ENCODE data around the gene KDM2A. TPM values are rescaled to one million over a fixed set of nuclear protein-coding genes. Genes with fewer than 3 reads are reported as not detected.

The KDM2A gene
- total RNA-seq, 2 experiments from 2014 or later, result 74.8 to 89.7 TPM

GRCh38 chr11:67274768-67275605 is 155.9 kb downstream of the KDM2A start:
- ChIA-PET POLR2A (no interaction called here), CTCF (interaction anchor here (0.6 to 1.4 kb wide), 3 partner anchors 13 to 148 kb away, joined by 3 read pairs; no protein-coding TSS in a partner anchor)
- DNase-seq (peak; percentile 28), ATAC-seq (no peak)
- Mint-ChIP-seq H3K27me3 (no peaks in the 10 kb centered on the region), H3K4me3 (peak overlapping the region; percentile 21), H3K9me3 (ENCODE audit: low read depth) (no peaks in the 10 kb centered on the region), H3K27ac (peak overlapping the region; percentile 99), H3K4me1 (peaks cover 89% of the 10 kb centered on the region), H3K36me3 (ENCODE audit: low read depth) (peaks cover 65% of the 10 kb centered on the region)
- intact Hi-C loops (cut with DNase I, micrococcal nuclease), result loop anchor here in 1 of 2 experiments (5.0 kb wide), 2 partner anchors 127 to 212 kb away; partner anchors contain the start of genes PPP1CA and TBC1D10C

GRCh38 chr11:67275606-67276409 is 156.7 kb downstream of the KDM2A start:
- DNase-seq (peak; percentile 59), ATAC-seq (no peak)
- H3K9me3 Mint-ChIP-seq (ENCODE audit: low read depth), result no peaks in the 10 kb centered on the region
- intact Hi-C loops (cut with DNase I, micrococcal nuclease), result no loop called here
- ChIA-PET POLR2A (interaction anchor here (1.1 to 2.6 kb wide), 2 partner anchors 12 to 42 kb away, joined by 3 to 16 read pairs; partner anchors contain the start of gene ANKRD13D), CTCF (interaction anchor here (1.4 to 2.3 kb wide), 2 partner anchors 42 to 107 kb away, joined by 3 to 11 read pairs; no protein-coding TSS in a partner anchor)
- H3K4me3 Mint-ChIP-seq, result peak overlapping the region; percentile 76
- H3K4me1 Mint-ChIP-seq, result peaks cover 83% of the 10 kb centered on the region
- peak overlapping the region; percentile 99 for H3K27ac Mint-ChIP-seq
- no peaks in the 10 kb centered on the region for H3K27me3 Mint-ChIP-seq
- peaks cover 64% of the 10 kb centered on the region for H3K36me3 Mint-ChIP-seq (ENCODE audit: low read depth)

- Mint-ChIP-seq H3K9me3 (ENCODE audit: low read depth) (no peaks in the 10 kb centered on the region), H3K27me3 (no peaks in the 10 kb centered on the region), H3K4me3 (peak overlapping the region; percentile 76), H3K27ac (peak overlapping the region; percentile 99), H3K4me1 (peaks cover 73% of the 10 kb centered on the region), H3K36me3 (ENCODE audit: low read depth) (peaks cover 57% of the 10 kb centered on the region)
- ChIA-PET CTCF (interaction anchor here (0.5 to 2.3 kb wide), 4 partner anchors 9 to 41 kb away, joined by 3 to 15 read pairs (median 7); no protein-coding TSS in a partner anchor), POLR2A (interaction anchor here (0.9 to 2.6 kb wide), 6 partner anchors 9 to 41 kb away, joined by 3 to 16 read pairs (median 6); partner anchors contain the start of gene ANKRD13D)
- peak; percentile 33 for ATAC-seq
- intact Hi-C loops (cut with DNase I, micrococcal nuclease), result loop anchor here (1.0 kb wide), 3 partner anchors 9 to 40 kb away; no protein-coding TSS in a partner anchor
- DNase-seq, result peak; percentile 72
Measured at GRCh38 chr11:67276781-67277230, 157.7 kb downstream of the KDM2A start.

GRCh38 chr11:67277231-67277961 is 158.3 kb downstream of the KDM2A start:
- ChIA-PET POLR2A (interaction anchor here (0.6 to 2.6 kb wide), 10 partner anchors 8 to 100 kb away, joined by 3 to 16 read pairs (median 4); partner anchors contain the start of gene ANKRD13D), CTCF (interaction anchor here (0.5 to 2.3 kb wide), 9 partner anchors 9 to 105 kb away, joined by 3 to 15 read pairs (median 5); no protein-coding TSS in a partner anchor)
- Mint-ChIP-seq H3K27me3 (no peaks in the 10 kb centered on the region), H3K9me3 (ENCODE audit: low read depth) (no peaks in the 10 kb centered on the region), H3K36me3 (ENCODE audit: low read depth) (peaks cover 55% of the 10 kb centered on the region), H3K27ac (peak overlapping the region; percentile 99), H3K4me1 (peaks cover 68% of the 10 kb centered on the region), H3K4me3 (peak overlapping the region; percentile 76)
- intact Hi-C loops (cut with DNase I, micrococcal nuclease), result loop anchor here (1.0 kb wide), 3 partner anchors 9 to 40 kb away; no protein-coding TSS in a partner anchor
- peak; percentile 88 for ATAC-seq
- peak; percentile 95 for DNase-seq

- DNase-seq (peak; percentile 3), ATAC-seq (no peak)
- POLR2A ChIA-PET, result interaction anchor here (0.7 to 2.6 kb wide), 8 partner anchors 9 to 39 kb away, joined by 3 to 16 read pairs (median 4); partner anchors contain the start of gene ANKRD13D
- H3K4me3 Mint-ChIP-seq, result peak overlapping the region; percentile 76
- peaks cover 57% of the 10 kb centered on the region for H3K36me3 Mint-ChIP-seq (ENCODE audit: low read depth)
- H3K9me3 Mint-ChIP-seq (ENCODE audit: low read depth), result no peaks in the 10 kb centered on the region
- H3K27ac Mint-ChIP-seq, result peak overlapping the region; percentile 99
- peaks cover 62% of the 10 kb centered on the region for H3K4me1 Mint-ChIP-seq
- intact Hi-C loops (cut with DNase I, micrococcal nuclease), result no loop called here
- CTCF ChIA-PET, result interaction anchor here (0.7 to 2.3 kb wide), 9 partner anchors 10 to 79 kb away, joined by 3 to 15 read pairs (median 5); no protein-coding TSS in a partner anchor
- H3K27me3 Mint-ChIP-seq, result no peaks in the 10 kb centered on the region
Measured at GRCh38 chr11:67278135-67278938, 159.3 kb downstream of the KDM2A start.

- Mint-ChIP-seq H3K27ac (peak overlapping the region; percentile 99), H3K9me3 (ENCODE audit: low read depth) (no peaks in the 10 kb centered on the region), H3K27me3 (no peaks in the 10 kb centered on the region), H3K4me1 (peaks cover 55% of the 10 kb centered on the region), H3K36me3 (ENCODE audit: low read depth) (peaks cover 61% of the 10 kb centered on the region), H3K4me3 (peak overlapping the region; percentile 43)
- DNase-seq, result peak; percentile 3
- intact Hi-C loops (cut with DNase I, micrococcal nuclease), result no loop called here
- ChIA-PET CTCF (interaction anchor here (0.7 to 2.0 kb wide), 4 partner anchors 8 to 78 kb away, joined by 4 to 15 read pairs (median 5); no protein-coding TSS in a partner anchor), POLR2A (no interaction called here)
- ATAC-seq, result no peak
Measured at GRCh38 chr11:67278939-67279588, 160.0 kb downstream of the KDM2A start.

GRCh38 chr11:67279589-67280340 is 160.7 kb downstream of the KDM2A start:
- ATAC-seq (no peak), DNase-seq (peak; percentile 4)
- Mint-ChIP-seq H3K4me3 (no peak overlapping the region), H3K4me1 (peaks cover 49% of the 10 kb centered on the region), H3K27ac (peak overlapping the region; percentile 99), H3K27me3 (no peaks in the 10 kb centered on the region), H3K9me3 (ENCODE audit: low read depth) (no peaks in the 10 kb centered on the region), H3K36me3 (ENCODE audit: low read depth) (peaks cover 60% of the 10 kb centered on the region)
- ChIA-PET POLR2A (no interaction called here), CTCF (interaction anchor here (0.7 kb wide), 1 partner anchor 8 kb away, joined by 4 read pairs; no protein-coding TSS in a partner anchor)
- intact Hi-C loops (cut with DNase I, micrococcal nuclease), result no loop called here

GRCh38 chr11:67280341-67280787 is 161.3 kb downstream of the KDM2A start:
- DNase-seq, result peak; percentile 3
- POLR2A ChIA-PET, result no interaction called here
- intact Hi-C loops (cut with DNase I, micrococcal nuclease), result no loop called here
- Mint-ChIP-seq H3K4me1 (peaks cover 49% of the 10 kb centered on the region), H3K27me3 (no peaks in the 10 kb centered on the region), H3K9me3 (ENCODE audit: low read depth) (no peaks in the 10 kb centered on the region), H3K4me3 (no peak overlapping the region), H3K27ac (peak overlapping the region; percentile 99), H3K36me3 (ENCODE audit: low read depth) (peaks cover 60% of the 10 kb centered on the region)
- ATAC-seq, result no peak
- CTCF ChIA-PET, result no interaction called here
